ENCODE measurements around the gene CSF2RB.

Gene CSF2RB

GRCh38 chr22:36907253-36908195 is 5.9 kb upstream of the CSF2RB start:
- DNase-seq (ENCODE audit: low read depth): no peak
- TF ChIP-seq CTCF (IDR thresholded peaks at IDR 0.05; ENCODE audit: low read length, missing control alignments): no peak
- H3K4me3 ChIP-seq (replicated peaks; ENCODE audit: low read depth, low read length): no peak overlapping the region

GRCh38 chr22:36910461-36910860 is 3.0 kb upstream of the CSF2RB start:
- no peak for DNase-seq (ENCODE audit: low read depth)
- no peak overlapping the region for H3K4me3 ChIP-seq (replicated peaks; ENCODE audit: low read depth, low read length)
- TF ChIP-seq CTCF (IDR thresholded peaks at IDR 0.05; ENCODE audit: low read length, missing control alignments): no peak

GRCh38 chr22:36911887-36912661 is 1.4 kb upstream of the CSF2RB start:
- DNase-seq (ENCODE audit: low read depth): peak; percentile 10
- no peak for TF ChIP-seq CTCF (IDR thresholded peaks at IDR 0.05; ENCODE audit: low read length, missing control alignments)
- no peak overlapping the region for H3K4me3 ChIP-seq (replicated peaks; ENCODE audit: low read depth, low read length)

- TF ChIP-seq CTCF (IDR thresholded peaks at IDR 0.05; ENCODE audit: low read length, missing control alignments): no peak
- H3K4me3 ChIP-seq (replicated peaks; ENCODE audit: low read depth, low read length): no peak overlapping the region
- DNase-seq (ENCODE audit: low read depth): no peak
Measured at GRCh38 chr22:36912694-36913426, 568 bp upstream of the CSF2RB start.

GRCh38 chr22:36914390-36914752 is 943 bp downstream of the CSF2RB start:
- DNase-seq (ENCODE audit: low read depth): no peak
- TF ChIP-seq CTCF (IDR thresholded peaks at IDR 0.05; ENCODE audit: low read length, missing control alignments): no peak
- H3K4me3 ChIP-seq (replicated peaks; ENCODE audit: low read depth, low read length): no peak overlapping the region

GRCh38 chr22:36916034-36916433 is 2.6 kb downstream of the CSF2RB start:
- TF ChIP-seq CTCF (IDR thresholded peaks at IDR 0.05; ENCODE audit: low read length, missing control alignments): no peak
- DNase-seq (ENCODE audit: low read depth): no peak
- no peak overlapping the region for H3K4me3 ChIP-seq (replicated peaks; ENCODE audit: low read depth, low read length)

Measured in fibroblast of pulmonary artery (primary cell).